ENCODE measurements around the gene SYT7. TPM values are rescaled to one million over a fixed set of nuclear protein-coding genes. Genes with fewer than 3 reads are reported as not detected.

The SYT7 gene
- total RNA-seq, 6 experiments from 2014 or later, result 13.1 to 70.8 (median 31.6) TPM

GRCh38 chr11:61551634-61552033 is 29.2 kb downstream of the SYT7 start:
- H3K4me1 ChIP-seq, result no peaks in the 10 kb centered on the region
- TF ChIP-seq CTCF (IDR thresholded peaks at IDR 0.05) (no peak), POLR2A (IDR thresholded peaks at IDR 0.05) (no peak)
- H3K36me3 ChIP-seq, result no peaks in the 10 kb centered on the region
- intact Hi-C loops (cut with DNase I), result no loop called here
- no peak overlapping the region for H3K27ac ChIP-seq
- no peaks in the 10 kb centered on the region for H3K9me3 ChIP-seq
- H3K4me3 ChIP-seq, result no peak overlapping the region
- DNase-seq (no peak), ATAC-seq (no peak)
- H3K27me3 ChIP-seq, result no peaks in the 10 kb centered on the region
- WGBS (ENCODE audit: insufficient coverage, low coverage, low lambda C conversion rate, missing lambda C conversion rate), result 67% methylated on average over 8 of the region's 12 CpGs

GRCh38 chr11:61550665-61551227 is 30.1 kb downstream of the SYT7 start:
- ATAC-seq (no peak), DNase-seq (no peak)
- no peak overlapping the region for H3K27ac ChIP-seq
- H3K4me1 ChIP-seq, result no peaks in the 10 kb centered on the region
- no peaks in the 10 kb centered on the region for H3K9me3 ChIP-seq
- H3K4me3 ChIP-seq, result no peak overlapping the region
- no peaks in the 10 kb centered on the region for H3K27me3 ChIP-seq
- TF ChIP-seq POLR2A (IDR thresholded peaks at IDR 0.05) (no peak), CTCF (IDR thresholded peaks at IDR 0.05) (no peak)
- no peaks in the 10 kb centered on the region for H3K36me3 ChIP-seq
- intact Hi-C loops (cut with DNase I), result no loop called here
- WGBS (ENCODE audit: insufficient coverage, low coverage, low lambda C conversion rate, missing lambda C conversion rate), result 86% methylated on average over 15 of the region's 18 CpGs

GRCh38 chr11:61549662-61550568 is 31.0 kb downstream of the SYT7 start:
- WGBS (ENCODE audit: insufficient coverage, low coverage, low lambda C conversion rate, missing lambda C conversion rate), result 95% methylated on average over 6 of the region's 23 CpGs
- H3K4me1 ChIP-seq, result no peaks in the 10 kb centered on the region
- no peaks in the 10 kb centered on the region for H3K27me3 ChIP-seq
- H3K4me3 ChIP-seq, result no peak overlapping the region
- TF ChIP-seq POLR2A (IDR thresholded peaks at IDR 0.05) (no peak), CTCF (IDR thresholded peaks at IDR 0.05) (no peak)
- DNase-seq (no peak), ATAC-seq (no peak)
- H3K36me3 ChIP-seq, result no peaks in the 10 kb centered on the region
- no peak overlapping the region for H3K27ac ChIP-seq
- no peaks in the 10 kb centered on the region for H3K9me3 ChIP-seq
- intact Hi-C loops (cut with DNase I), result no loop called here

GRCh38 chr11:61549177-61549576 is 31.7 kb downstream of the SYT7 start:
- Histone ChIP-seq H3K9me3 (no peaks in the 10 kb centered on the region), H3K4me1 (peaks cover 0 to 5% (median 0%) of the 10 kb centered on the region in 4 donors), H3K27ac (no peak overlapping the region), H3K4me3 (no peak overlapping the region), H3K27me3 (no peaks in the 10 kb centered on the region), H3K36me3 (no peaks in the 10 kb centered on the region)
- 81% methylated on average over 8 of the region's 8 CpGs for WGBS (ENCODE audit: insufficient coverage, low coverage, low lambda C conversion rate, missing lambda C conversion rate)
- ATAC-seq, result no peak
- TF ChIP-seq POLR2A (IDR thresholded peaks at IDR 0.05) (no peak), CTCF (IDR thresholded peaks at IDR 0.05) (no peak)
- intact Hi-C loops (cut with DNase I), result no loop called here
- no peak for DNase-seq
